ENCODE data around the gene SERPINB2. TPM values are rescaled to one million over a fixed set of nuclear protein-coding genes. Genes with fewer than 3 reads are reported as not detected.

The SERPINB2 gene
- total and polyA plus RNA-seq, 2 of the 13 experiments (the other 11 are each of a cell fraction or from before 2014, with no cell fraction given), result 0.07 to 0.11 TPM

DNA sequence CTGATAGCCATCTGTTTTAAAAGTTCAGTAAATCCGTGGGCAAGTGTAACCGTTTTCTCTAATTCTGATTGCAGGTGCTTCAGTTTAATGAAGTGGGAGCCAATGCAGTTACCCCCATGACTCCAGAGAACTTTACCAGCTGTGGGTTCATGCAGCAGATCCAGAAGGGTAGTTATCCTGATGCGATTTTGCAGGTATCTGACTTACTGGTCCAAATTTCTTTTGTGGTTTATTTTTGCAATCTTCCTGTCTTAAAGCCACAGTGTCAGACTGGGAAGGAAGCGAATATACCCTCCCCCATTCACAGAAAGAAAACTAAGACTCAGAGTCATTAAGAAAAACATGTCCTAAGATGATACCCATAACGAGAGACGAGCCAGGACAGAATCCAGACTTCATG, 7.7 kb downstream of the SERPINB2 start (continued):
- TF ChIP-seq, protein P1, sequence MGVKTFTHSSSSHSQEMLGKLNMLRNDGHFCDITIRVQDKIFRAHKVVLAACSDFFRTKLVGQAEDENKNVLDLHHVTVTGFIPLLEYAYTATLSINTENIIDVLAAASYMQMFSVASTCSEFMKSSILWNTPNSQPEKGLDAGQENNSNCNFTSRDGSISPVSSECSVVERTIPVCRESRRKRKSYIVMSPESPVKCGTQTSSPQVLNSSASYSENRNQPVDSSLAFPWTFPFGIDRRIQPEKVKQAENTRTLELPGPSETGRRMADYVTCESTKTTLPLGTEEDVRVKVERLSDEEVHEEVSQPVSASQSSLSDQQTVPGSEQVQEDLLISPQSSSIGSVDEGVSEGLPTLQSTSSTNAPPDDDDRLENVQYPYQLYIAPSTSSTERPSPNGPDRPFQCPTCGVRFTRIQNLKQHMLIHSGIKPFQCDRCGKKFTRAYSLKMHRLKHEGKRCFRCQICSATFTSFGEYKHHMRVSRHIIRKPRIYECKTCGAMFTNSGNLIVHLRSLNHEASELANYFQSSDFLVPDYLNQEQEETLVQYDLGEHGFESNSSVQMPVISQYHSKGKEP (CRISPR knock-in tag; IDR thresholded peaks at IDR 0.05), result no peak

GRCh38 chr18:63897072-63897471, 9.6 kb downstream of the SERPINB2 start:
- H3K4me2 ChIP-seq (ENCODE audit: low read depth, low read length), result no peak overlapping the region
- FAIRE-seq (no peak), DNase-seq (ENCODE audit: low spot score) (no peak), ATAC-seq (no peak)
- no peak overlapping the region for H2AFZ ChIP-seq (ENCODE audit: low read length)
- no peaks in the 10 kb centered on the region for H3K79me2 ChIP-seq (ENCODE audit: insufficient read depth, low read length)
- no peaks in the 10 kb centered on the region for H4K20me1 ChIP-seq (ENCODE audit: insufficient read depth, low read length)
- H3K36me3 ChIP-seq (replicated peaks in 1 of 2; ENCODE audit: control insufficient read depth in 1 of 2, insufficient read depth in 2 of 2, low read length in 2 of 2), result no peaks in the 10 kb centered on the region
- no peak overlapping the region for H3K9ac ChIP-seq (ENCODE audit: insufficient read depth, low read depth, low read length)
- ChIA-PET CTCF (ENCODE audit: low intra/inter-chr PET ratio, low total read pairs) (no interaction called here), POLR2A (no interaction called here)
- intact Hi-C loops (cut with micrococcal nuclease; ENCODE audit: unreplicated experiment) (no loop called here), in situ Hi-C loops (cut with HindIII; ENCODE audit: extremely low pct_ligation_motif_present, low pct_unique_long_range_greater_than_20kb) (loop anchor here (10.0 kb wide), 1 partner anchor 78 kb away; the partner anchor contains the start of gene SERPINB8)
- BruUV-seq (replicated peaks), result no TSS peak
- no peaks in the 10 kb centered on the region for H3K9me3 ChIP-seq (ENCODE audit: low read length)
- no peak overlapping the region for H3K4me3 ChIP-seq (replicated peaks in 1 of 3; ENCODE audit: insufficient read depth in 1 of 3, low read depth in 2 of 3, low read length in 3 of 3)
- no peaks in the 10 kb centered on the region for H3K4me1 ChIP-seq (ENCODE audit: insufficient read depth, low read length)
- no peak overlapping the region for H3K27ac ChIP-seq (ENCODE audit: extremely low read length, insufficient read depth, low read length)
- H3K27me3 ChIP-seq (ENCODE audit: control insufficient read depth in 1 of 2, insufficient read depth in 2 of 2, low read length in 2 of 2), result 0 out of 5 replicates have a peak, but pooled peaks cover 0 to 3% of the 10 kb centered on the region in 2 experiments
- TF ChIP-seq, protein P2, sequence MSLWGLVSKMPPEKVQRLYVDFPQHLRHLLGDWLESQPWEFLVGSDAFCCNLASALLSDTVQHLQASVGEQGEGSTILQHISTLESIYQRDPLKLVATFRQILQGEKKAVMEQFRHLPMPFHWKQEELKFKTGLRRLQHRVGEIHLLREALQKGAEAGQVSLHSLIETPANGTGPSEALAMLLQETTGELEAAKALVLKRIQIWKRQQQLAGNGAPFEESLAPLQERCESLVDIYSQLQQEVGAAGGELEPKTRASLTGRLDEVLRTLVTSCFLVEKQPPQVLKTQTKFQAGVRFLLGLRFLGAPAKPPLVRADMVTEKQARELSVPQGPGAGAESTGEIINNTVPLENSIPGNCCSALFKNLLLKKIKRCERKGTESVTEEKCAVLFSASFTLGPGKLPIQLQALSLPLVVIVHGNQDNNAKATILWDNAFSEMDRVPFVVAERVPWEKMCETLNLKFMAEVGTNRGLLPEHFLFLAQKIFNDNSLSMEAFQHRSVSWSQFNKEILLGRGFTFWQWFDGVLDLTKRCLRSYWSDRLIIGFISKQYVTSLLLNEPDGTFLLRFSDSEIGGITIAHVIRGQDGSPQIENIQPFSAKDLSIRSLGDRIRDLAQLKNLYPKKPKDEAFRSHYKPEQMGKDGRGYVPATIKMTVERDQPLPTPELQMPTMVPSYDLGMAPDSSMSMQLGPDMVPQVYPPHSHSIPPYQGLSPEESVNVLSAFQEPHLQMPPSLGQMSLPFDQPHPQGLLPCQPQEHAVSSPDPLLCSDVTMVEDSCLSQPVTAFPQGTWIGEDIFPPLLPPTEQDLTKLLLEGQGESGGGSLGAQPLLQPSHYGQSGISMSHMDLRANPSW (CRISPR knock-in tag; IDR thresholded peaks at IDR 0.05; ENCODE audit: borderline replicate concordance), result no peak
- no peak for TF ChIP-seq FLYWCH1 (CRISPR knock-in tag; IDR thresholded peaks at IDR 0.05)
- no peak for TF ChIP-seq RFX3 (CRISPR knock-in tag; IDR thresholded peaks at IDR 0.05)
- no peak for TF ChIP-seq CENPT (CRISPR knock-in tag; IDR thresholded peaks at IDR 0.05; ENCODE audit: low read depth)
- TF ChIP-seq GABPB1 (CRISPR knock-in tag; IDR thresholded peaks at IDR 0.05), result no peak
- no peak for TF ChIP-seq ZFP90 (CRISPR knock-in tag; IDR thresholded peaks at IDR 0.05; ENCODE audit: borderline replicate concordance)
- no peak for TF ChIP-seq ZFP91 (CRISPR knock-in tag; IDR thresholded peaks at IDR 0.05; ENCODE audit: borderline replicate concordance)
- no peak for TF ChIP-seq TFE3 (CRISPR knock-in tag; IDR thresholded peaks at IDR 0.05)
- no peak for TF ChIP-seq ZNF138 (CRISPR knock-in tag; IDR thresholded peaks at IDR 0.05; ENCODE audit: low read depth)
- 17% methylated on average over 4 of the region's 4 CpGs for WGBS (ENCODE audit: low lambda C conversion rate)
